Endometrial microvascular endothelial cells (primary cell): ENCODE measurements around the gene ARL4A. TPM values are rescaled to one million over a fixed set of nuclear protein-coding genes. Genes with fewer than 3 reads are reported as not detected.
"Not testable (repeated sequence)": the region's sequence is repeated elsewhere in the genome, so short reads cannot be mapped to it uniquely, and the experiment has no call there.

Experiments used
- in situ Hi-C: cut with HindIII; loops from 2 replicates; pipeline ENCODE4 v1.10.0; 2017; ENCODE audit warnings: low sequenced_read_pairs, low pct_unique_long_range_greater_than_20kb; ENCODE audit errors: inconsistent ontology term
- total RNA-seq: library from RNA; depleted of rRNA; stranded (reverse); fragments of >200 nt; gene quantifications from one replicate; pipeline ENCODE4 v1.2.3, GENCODE V29; 2015; ENCODE audit errors: inconsistent ontology term

ARL4A gene, protein sequence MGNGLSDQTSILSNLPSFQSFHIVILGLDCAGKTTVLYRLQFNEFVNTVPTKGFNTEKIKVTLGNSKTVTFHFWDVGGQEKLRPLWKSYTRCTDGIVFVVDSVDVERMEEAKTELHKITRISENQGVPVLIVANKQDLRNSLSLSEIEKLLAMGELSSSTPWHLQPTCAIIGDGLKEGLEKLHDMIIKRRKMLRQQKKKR
- 14.6 TPM for total RNA-seq

DNA sequence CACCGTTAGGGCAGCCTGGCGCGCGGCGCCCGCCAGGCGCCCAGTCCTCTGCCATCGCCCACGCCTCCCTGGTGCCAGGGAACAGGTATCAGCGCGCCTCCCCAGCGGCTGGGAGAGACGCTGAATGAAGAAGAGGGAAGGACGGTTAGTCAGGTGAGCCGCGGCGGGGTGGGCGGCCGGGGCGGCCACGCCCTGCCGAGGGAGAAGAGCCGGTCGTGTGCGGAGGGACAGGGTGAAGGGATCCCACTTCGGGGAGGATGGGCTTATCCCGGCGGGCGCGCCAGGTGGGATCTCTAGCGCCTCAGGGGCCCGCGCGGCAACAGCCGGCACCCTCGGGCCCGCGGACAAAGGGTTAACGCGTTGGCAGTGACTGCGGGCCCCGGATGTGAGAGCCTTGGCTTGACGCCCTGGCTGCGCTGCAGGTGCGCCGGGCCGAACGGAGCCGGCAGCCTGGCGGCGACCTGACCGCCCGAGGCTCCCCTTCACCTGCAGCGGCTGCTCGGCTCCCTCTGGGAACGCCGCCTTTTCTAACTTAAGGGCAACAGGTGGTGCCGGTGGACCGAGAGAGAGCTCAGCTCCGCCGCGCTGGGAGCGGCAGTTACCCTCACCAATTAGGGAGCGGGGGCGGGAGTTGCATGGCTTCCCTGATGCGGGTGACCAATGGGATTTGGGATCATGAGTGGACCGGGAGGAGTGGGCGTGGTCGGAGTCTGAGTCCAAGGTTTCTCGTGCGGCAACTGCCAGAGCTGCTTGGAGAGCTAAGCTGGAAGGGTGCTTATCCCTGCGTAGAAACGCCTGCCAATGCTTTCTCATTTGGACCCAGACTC is at the start of gene ARL4A:
Gene ARL4A, plus strand, starts transcription at position 743 of the 827 bp plus-strand sequence. CDS start 622 bp downstream, outside the sequence.
- in situ Hi-C loops = loop anchor here (25.0 kb wide), 1 partner anchor 575 kb away; no protein-coding TSS in a partner anchor

DNA sequence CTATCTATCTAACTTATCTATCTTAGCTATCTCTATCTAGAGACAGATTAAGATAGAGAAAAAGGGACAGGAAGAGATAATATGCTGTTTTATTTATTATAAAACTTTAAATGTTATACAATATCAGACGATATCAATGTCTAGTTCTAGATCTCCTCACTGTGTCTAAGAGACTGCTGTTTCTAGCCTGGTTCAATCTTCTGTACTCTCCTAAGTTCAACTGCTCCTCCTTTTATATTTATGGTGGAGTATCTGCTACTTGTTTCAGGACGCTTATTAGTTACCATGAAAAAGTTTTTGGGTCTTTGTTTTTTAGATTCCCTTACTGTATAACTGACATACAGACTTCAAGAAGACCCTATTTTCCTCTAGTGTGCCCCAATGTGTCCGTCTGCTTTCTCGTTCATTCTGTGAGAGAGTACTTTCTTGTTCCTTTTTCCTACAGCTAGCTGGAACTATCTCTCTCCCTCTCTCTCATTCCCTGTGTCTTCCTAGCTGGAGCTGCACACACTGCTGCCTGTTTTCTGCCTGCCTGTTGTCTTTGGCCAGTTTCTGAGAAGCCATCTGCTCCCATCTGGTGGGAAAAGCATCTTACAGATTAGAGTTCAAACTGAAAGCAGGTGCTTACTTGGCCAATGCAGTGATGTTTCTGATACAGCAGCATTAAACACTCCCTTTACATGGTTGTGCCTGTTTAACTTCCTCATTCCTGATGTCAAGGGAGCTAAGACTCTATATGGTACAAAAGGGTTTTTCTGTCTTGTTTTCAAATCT is 49.4 kb upstream of the ARL4A start:
- in situ Hi-C loops = no loop called here

DNA sequence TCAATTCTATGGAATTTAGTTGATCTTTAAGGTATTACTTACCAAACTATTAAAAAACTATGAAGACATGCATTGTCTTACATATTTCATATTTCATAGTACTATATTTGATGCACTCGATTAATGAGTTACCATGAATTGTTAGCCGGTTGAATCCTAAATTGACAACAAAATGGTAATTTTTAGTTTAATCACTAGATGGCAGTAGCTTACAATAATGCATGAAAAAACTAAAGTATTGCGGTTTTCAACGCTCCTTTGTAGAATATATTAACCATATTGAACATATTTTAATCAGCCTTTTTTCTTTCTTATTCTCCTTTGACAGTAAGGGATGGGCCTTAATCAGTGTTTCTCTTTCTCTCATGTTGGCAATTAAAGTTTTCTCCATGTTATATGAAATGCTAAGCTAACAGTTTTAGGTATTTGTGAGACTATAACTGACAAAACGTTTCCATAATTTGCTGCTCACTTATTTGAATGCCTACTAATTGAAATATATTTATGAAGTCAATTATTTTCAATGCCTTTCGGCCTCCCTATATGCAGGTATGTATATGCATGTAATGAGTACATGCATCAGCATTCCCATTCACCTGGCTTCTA is 48.5 kb upstream of the ARL4A start:
- in situ Hi-C loops = no loop called here

DNA sequence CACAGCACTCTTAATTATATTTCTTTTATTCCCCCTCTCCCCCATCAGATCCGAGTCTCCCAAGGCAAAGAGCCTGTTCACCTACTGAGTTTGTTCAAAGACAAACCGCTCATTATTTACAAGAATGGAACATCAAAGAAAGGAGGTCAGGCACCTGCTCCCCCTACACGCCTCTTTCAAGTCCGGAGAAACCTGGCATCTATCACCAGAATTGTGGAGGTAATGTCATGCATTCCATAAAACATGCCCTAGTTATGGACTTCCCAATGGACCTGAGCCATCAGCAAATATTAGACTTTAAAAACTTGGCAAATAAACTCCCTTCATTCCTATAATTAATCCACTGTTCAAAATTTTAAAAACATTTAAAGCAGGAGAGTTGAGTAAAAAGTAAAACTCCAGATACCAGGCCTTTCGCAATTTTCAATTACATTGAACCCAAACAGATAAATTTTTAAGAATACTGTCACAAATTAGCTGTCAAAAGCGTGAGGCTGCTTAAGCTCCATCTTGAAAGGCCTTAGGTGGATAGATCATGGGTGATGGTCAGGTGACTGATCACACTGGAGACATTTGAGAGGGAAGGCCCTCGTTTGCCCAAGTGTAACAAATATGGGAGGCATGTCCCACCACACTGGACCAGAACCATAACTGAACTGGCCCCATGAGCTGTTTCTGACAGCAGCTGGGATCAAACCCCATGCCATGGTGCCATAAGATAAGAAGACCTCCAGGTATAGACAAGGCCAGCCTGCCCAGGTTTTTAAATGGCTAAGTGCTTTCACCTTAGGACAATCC is 46.9 kb upstream of the ARL4A start:
- in situ Hi-C loops = no loop called here

DNA sequence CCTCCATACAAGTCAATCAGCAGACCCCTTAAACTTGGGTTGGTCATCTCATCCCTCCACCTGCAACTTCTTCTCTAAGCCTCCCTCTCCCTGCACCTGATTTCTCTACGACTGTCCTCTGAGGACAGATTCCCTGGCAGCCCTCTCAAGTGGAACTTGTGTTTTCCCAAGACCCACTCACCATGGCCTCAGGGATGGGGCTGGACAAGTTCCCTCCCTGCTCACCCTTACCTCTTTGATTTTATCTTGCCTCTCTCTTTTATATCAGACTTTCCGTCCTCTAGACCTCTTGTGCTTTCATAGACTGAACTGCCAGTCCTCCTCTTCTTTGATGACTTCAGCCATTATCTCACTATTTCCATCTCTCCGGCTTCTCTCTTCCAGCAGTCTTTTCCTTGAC is 46.2 kb upstream of the ARL4A start:
- in situ Hi-C loops = no loop called here

DNA sequence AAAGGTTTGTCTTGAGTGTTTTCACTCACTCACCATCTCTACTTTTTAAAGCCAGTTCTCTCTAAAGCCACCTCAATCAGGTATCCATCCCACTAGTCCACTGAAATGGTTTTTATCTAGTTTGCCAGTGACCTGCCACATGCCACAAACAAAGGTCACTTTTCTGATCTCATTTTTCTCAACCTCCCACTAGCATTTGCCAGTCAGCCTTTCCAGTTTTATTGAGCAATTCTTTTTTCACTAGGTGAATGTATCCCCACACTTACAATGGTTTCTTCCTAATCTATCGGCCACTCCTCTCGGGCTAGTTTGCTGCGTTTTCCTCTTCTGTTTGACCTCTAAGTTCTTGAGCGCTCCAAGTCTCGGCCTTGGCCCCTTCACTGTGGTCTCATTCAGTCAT is 44.9 kb upstream of the ARL4A start:
- in situ Hi-C loops = no loop called here

DNA sequence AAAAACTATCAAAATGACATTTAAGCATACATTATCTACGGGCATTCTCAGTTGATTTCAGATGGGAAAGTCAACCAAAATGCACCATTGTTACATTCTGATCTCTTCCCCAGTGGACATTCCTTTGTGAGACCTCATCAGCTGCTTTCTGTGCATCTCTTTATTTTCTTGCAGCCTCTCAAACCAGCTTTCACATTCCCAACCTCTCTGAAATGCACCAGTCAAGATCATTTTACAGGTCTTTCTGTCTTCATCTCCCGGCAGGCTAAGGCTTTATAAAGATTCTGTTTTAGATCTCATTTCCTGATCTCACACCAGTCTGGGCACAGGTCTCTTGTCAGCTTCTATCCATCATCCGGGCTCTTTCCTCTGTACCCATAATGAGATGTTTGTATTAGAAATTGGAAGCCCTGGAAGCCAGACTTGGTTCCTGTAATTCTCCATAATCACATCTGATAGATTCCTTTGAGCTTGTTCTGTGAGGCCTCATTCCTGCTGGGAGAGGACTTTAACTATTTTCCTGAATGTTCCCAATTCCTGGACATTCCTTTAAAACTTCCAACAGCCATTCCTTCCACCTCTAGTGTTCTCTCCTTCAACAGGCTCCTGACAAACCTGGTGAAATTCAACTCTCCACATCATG is 44.3 kb upstream of the ARL4A start:
- in situ Hi-C loops = no loop called here

DNA sequence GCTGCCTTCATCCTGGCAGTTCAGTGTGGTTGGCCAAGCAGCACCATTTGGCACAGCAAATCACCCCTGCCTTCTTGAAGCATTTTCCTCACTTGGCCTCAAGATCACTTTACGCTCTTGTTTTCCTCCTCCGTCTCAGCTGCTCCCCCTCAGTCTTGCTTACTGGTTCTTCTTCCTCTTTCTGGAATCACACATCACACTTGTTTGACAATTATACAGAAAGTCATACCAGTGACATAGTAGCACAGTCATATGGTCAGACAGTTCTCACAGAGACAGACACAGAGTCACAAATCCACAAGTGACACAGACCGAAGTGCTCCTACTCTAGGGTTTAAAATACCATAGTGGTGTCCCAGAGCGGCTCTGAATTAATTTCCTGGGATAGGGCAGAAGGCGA is 43.8 kb upstream of the ARL4A start:
- in situ Hi-C loops = no loop called here

DNA sequence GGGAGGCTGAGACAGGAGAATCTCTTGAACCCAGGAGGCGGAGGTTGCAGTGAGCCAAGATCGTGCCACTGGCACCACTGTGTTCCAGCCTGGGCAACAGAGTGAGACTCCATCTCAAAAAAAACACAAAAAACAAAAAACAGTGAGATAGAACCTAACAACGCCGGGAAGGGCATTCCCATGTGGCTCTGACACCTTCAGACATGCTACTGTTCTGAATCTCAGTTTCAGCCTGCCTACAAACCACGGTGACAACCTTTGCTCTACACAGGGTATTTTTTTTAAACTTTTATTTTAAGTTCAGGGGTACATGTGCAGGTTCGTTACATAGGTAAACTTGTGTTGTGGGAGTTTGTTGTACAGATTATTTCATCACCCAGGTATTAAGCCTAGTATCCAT is 42.2 kb upstream of the ARL4A start:
- in situ Hi-C loops = not testable (repeated sequence)

DNA sequence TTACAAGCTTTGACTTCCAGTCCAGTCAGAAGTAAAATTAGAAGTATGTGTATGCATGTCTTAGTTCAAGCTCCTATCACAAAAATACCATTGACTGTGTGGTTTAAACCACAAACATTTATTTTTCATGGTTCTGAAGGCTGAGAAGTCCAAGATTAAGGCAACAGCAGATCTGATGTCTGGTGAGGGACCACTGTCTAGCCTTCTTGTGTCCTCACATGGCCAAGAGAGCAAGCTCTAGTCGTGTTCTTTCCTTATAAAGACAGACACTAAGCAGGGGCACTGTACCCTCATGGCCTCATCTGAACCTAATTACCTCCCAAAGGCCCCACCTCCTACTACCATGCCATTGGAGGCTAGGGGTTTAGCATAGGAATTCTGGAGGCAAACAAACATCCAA is 41.3 kb upstream of the ARL4A start:
- in situ Hi-C loops = no loop called here

DNA sequence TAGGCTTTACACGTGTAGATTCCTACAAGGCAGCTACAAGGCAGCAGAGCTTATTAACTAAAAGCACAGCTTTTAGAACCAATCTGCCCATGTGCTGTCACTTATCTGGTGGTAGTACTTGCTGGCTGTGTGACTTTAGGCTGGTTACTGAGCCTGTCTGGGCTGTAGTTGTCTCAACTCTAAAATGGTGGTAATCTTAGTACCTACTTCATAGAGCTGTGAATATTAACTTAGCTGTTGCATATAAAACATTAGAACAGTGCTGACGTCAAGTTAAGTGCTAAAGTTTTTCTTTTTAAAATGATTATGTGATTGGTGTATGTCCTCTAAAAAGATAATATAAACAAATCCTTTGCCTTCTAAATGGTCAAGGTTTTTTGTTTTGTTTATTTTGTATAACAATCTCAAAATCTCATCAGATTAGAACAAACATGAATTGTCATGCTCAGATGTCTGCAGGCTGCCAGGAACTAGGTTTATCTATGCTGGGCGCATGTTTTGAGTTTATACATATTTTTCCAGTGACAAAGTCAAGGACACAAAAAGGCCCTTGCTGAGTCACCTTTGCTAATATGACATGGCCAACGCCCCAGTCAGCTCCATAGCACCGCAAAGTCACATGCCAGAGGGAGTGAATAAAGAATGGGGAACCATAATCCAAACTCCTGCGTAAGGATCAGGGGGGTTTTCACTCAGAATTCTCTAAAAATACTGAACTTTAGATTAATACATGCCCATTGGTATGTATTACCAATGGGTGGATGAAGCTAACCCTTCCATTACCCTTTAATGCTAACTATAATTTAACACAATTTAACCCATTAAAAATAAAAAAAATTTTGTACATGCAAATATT is 39.8 kb upstream of the ARL4A start:
- in situ Hi-C loops = no loop called here

DNA sequence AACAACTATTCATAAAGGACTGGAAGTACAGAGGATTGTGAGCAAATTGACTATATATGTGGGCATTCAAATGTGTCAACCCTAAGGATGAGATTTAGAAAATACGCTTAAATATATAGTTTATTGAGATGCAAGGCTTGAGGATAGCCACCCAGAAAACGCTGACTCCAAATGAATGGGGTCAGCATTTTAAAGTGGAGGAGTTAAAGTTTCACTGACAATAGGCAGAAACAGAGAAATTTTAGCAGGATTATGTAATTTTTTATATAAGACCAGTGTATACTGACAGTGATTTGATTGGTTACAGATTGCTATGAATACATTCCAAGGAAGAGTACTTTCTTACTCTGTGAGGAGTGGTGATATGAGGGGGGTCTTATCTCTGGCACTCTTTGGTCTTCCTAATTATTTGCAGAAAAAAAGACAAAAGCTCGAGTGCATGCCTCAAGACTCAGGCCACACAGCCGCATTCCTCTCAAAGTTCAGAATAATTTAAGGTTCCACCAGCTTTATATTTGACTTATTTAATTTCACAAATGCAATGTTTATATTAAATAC is 38.6 kb upstream of the ARL4A start:
- in situ Hi-C loops = no loop called here

DNA sequence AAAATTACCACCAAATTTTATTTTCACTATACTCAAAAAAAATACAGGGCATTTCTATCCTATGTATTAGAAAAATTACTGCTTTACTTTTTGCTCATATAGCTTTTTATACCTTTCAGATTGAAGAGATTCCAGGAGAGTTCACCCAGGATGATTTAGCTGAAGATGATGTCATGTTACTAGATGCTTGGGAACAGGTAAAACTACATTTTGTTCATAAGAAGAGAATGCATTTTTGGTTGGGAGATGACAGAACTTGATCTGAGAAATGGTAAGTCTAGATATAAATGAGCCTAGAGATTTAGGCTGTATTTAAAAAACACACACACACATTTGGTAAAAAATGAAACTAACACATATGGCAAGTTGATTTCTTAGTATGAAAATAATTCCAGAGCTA is 38.1 kb upstream of the ARL4A start:
- in situ Hi-C loops = no loop called here

DNA sequence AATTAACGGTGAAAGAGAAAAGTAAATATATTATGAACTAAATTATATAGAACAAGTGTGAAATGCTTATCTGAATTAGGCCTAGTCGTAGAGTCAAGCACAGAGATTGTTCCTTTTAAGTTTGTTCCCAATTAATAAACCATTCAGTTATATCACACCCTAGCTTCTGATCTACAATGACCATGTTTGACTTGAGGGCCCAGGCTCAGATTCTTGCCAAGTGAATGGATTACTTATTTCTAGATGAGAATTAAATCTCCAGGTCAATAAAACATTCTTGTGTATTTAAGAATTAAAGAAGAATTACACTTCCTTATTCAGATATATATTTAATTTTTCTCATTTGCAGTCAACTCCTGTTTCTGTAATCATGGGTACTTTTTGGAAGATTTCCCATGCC is 37.4 kb upstream of the ARL4A start:
- in situ Hi-C loops = no loop called here

DNA sequence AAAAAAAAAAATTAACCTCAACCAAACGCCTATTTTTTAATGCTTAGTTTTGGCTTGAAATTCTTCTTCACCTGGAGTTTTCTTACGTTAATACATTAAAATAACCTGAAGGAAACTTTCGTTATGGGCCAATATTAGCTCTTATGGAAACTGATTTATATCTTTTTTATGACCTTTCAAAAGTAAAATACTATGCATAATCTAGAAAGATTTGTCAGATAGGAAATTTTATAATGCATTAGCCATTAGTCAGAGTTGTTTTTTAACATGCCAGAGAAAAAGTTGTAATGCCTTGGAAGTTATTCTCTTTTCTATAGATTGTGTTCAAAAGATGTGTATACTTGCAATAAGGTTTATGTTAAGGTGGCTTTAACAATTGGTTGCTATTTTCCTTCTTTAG is 34.3 kb upstream of the ARL4A start:
- in situ Hi-C loops = no loop called here

DNA sequence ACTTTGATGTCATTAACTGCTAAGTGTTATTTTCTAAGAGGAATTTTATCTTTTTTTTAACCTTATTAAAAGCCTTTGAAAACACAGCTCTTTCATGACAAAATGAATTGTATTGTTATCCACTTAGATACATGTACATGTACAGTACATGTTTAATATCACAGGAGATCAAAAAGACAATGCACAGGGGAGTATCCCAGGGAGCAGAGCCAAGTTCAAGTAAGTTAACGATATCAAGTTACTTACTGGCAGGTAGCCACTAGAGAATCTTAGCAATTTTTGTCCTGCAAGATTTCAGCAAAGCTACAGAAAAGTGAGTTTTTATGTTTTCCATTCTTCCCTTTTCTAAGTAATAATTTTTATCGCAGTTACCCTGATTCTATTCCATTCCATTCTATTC is 33.9 kb upstream of the ARL4A start:
- in situ Hi-C loops = no loop called here

DNA sequence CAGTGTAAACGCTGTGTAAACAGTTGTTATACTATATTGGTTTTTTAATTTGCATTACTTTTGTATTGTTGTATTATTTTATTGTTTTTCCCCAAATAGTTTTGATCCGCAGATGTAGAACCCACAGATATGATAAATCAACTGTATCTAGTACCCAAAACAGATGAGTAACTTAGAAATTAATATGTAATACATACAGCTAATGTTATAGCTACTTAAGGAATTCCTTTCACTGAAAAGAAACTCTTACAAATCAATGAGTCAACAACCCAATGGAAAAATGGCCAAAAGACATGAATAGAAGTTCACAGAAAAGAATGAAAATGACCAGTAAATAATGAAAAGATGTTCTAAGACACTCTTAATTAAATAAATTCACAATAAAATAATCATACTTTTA is 32.3 kb upstream of the ARL4A start:
- in situ Hi-C loops = no loop called here
